ENCODE results near the gene PTCD2.

PTCD2 gene

GRCh38 chr5:72390836-72391235 is 70.7 kb downstream of the PTCD2 start:
- H3K36me3 ChIP-seq (ENCODE audit: control insufficient read depth, low read length), result no peaks in the 10 kb centered on the region
- peaks cover 39% of the 10 kb centered on the region for H3K27me3 ChIP-seq (ENCODE audit: control insufficient read depth, low read length)
- H3K9me2 ChIP-seq (replicated peaks; ENCODE audit: control insufficient read depth, low read length), result no peaks in the 10 kb centered on the region
- H3K4me1 ChIP-seq (ENCODE audit: control insufficient read depth, low read length), result no peaks in the 10 kb centered on the region
- no peak overlapping the region for H3K4me2 ChIP-seq (ENCODE audit: low read length)
- H3F3A ChIP-seq (ENCODE audit: control insufficient read depth, insufficient read depth), result no peaks in the 10 kb centered on the region
- no peaks in the 10 kb centered on the region for H4K20me1 ChIP-seq (ENCODE audit: control insufficient read depth, insufficient read depth, low read depth, low read length)
- no peak for TF ChIP-seq EZH2phosphoT487 (IDR thresholded peaks at IDR 0.05; ENCODE audit: borderline replicate concordance, low read length)
- TF ChIP-seq CTCF (IDR thresholded peaks at IDR 0.05; ENCODE audit: low read depth, low read length, poor library complexity, severe bottlenecking), result no peak
- H3K27ac ChIP-seq (ENCODE audit: low read depth, low read length), result no peak overlapping the region
- no peak overlapping the region for H3K4me3 ChIP-seq (ENCODE audit: low read length)
- H3K79me2 ChIP-seq (ENCODE audit: control insufficient read depth, low read length), result no peaks in the 10 kb centered on the region
- no peaks in the 10 kb centered on the region for H3K9me3 ChIP-seq (ENCODE audit: control insufficient read depth, insufficient read depth, low read length)

- Histone ChIP-seq H3F3A (ENCODE audit: control insufficient read depth, insufficient read depth) (no peaks in the 10 kb centered on the region), H3K9me3 (ENCODE audit: control insufficient read depth, insufficient read depth, low read length) (no peaks in the 10 kb centered on the region), H3K27ac (ENCODE audit: low read depth, low read length) (no peak overlapping the region), H4K20me1 (ENCODE audit: control insufficient read depth, insufficient read depth, low read depth, low read length) (no peaks in the 10 kb centered on the region), H3K4me2 (ENCODE audit: low read length) (no peak overlapping the region), H3K27me3 (ENCODE audit: control insufficient read depth, low read length) (peaks cover 38% of the 10 kb centered on the region), H3K4me3 (ENCODE audit: low read length) (no peak overlapping the region), H3K36me3 (ENCODE audit: control insufficient read depth, low read length) (no peaks in the 10 kb centered on the region), H3K79me2 (ENCODE audit: control insufficient read depth, low read length) (no peaks in the 10 kb centered on the region), H3K9me2 (replicated peaks; ENCODE audit: control insufficient read depth, low read length) (no peaks in the 10 kb centered on the region), H3K4me1 (ENCODE audit: control insufficient read depth, low read length) (no peaks in the 10 kb centered on the region)
- TF ChIP-seq EZH2phosphoT487 (IDR thresholded peaks at IDR 0.05; ENCODE audit: borderline replicate concordance, low read length) (no peak), CTCF (IDR thresholded peaks at IDR 0.05; ENCODE audit: low read depth, low read length, poor library complexity, severe bottlenecking) (no peak)
These were observed 72.2 kb downstream of the PTCD2 start for GRCh38 chr5:72392326-72392733.

GRCh38 chr5:72393052-72393451 is 72.9 kb downstream of the PTCD2 start:
- no peak for TF ChIP-seq EZH2phosphoT487 (IDR thresholded peaks at IDR 0.05; ENCODE audit: borderline replicate concordance, low read length)
- no peak for TF ChIP-seq CTCF (IDR thresholded peaks at IDR 0.05; ENCODE audit: low read depth, low read length, poor library complexity, severe bottlenecking)
- Histone ChIP-seq H3K27ac (ENCODE audit: low read depth, low read length) (no peak overlapping the region), H3F3A (ENCODE audit: control insufficient read depth, insufficient read depth) (no peaks in the 10 kb centered on the region), H3K27me3 (ENCODE audit: control insufficient read depth, low read length) (peaks cover 37% of the 10 kb centered on the region), H3K36me3 (ENCODE audit: control insufficient read depth, low read length) (no peaks in the 10 kb centered on the region), H3K9me3 (ENCODE audit: control insufficient read depth, insufficient read depth, low read length) (no peaks in the 10 kb centered on the region), H3K79me2 (ENCODE audit: control insufficient read depth, low read length) (no peaks in the 10 kb centered on the region), H3K4me3 (ENCODE audit: low read length) (no peak overlapping the region), H4K20me1 (ENCODE audit: control insufficient read depth, insufficient read depth, low read depth, low read length) (no peaks in the 10 kb centered on the region), H3K9me2 (replicated peaks; ENCODE audit: control insufficient read depth, low read length) (no peaks in the 10 kb centered on the region), H3K4me1 (ENCODE audit: control insufficient read depth, low read length) (no peaks in the 10 kb centered on the region), H3K4me2 (ENCODE audit: low read length) (no peak overlapping the region)

- H3K27me3 ChIP-seq (ENCODE audit: control insufficient read depth, low read length), result peaks cover 42% of the 10 kb centered on the region
- no peaks in the 10 kb centered on the region for H3K36me3 ChIP-seq (ENCODE audit: control insufficient read depth, low read length)
- no peaks in the 10 kb centered on the region for H3K9me2 ChIP-seq (replicated peaks; ENCODE audit: control insufficient read depth, low read length)
- H3F3A ChIP-seq (ENCODE audit: control insufficient read depth, insufficient read depth), result no peaks in the 10 kb centered on the region
- H3K9me3 ChIP-seq (ENCODE audit: control insufficient read depth, insufficient read depth, low read length), result no peaks in the 10 kb centered on the region
- no peak overlapping the region for H3K4me2 ChIP-seq (ENCODE audit: low read length)
- no peak overlapping the region for H3K4me3 ChIP-seq (ENCODE audit: low read length)
- H3K4me1 ChIP-seq (ENCODE audit: control insufficient read depth, low read length), result no peaks in the 10 kb centered on the region
- no peaks in the 10 kb centered on the region for H4K20me1 ChIP-seq (ENCODE audit: control insufficient read depth, insufficient read depth, low read depth, low read length)
- TF ChIP-seq CTCF (IDR thresholded peaks at IDR 0.05; ENCODE audit: low read depth, low read length, poor library complexity, severe bottlenecking) (peak; percentile 31), EZH2phosphoT487 (IDR thresholded peaks at IDR 0.05; ENCODE audit: borderline replicate concordance, low read length) (no peak)
- H3K27ac ChIP-seq (ENCODE audit: low read depth, low read length), result no peak overlapping the region
- no peaks in the 10 kb centered on the region for H3K79me2 ChIP-seq (ENCODE audit: control insufficient read depth, low read length)
These were observed 74.5 kb downstream of the PTCD2 start for GRCh38 chr5:72394688-72395087.

Data from DOHH2 (cell line).